ENCODE data around the gene ROBO1. TPM values are rescaled to one million over a fixed set of nuclear protein-coding genes. Genes with fewer than 3 reads are reported as not detected.
A peak's percentile ranks its signal among the peaks of the same experiment; 100 is the strongest.

Gene ROBO1
- total and polyA plus RNA-seq, 2 of the 8 experiments (the other 6 are each of a cell fraction or from before 2014, with no cell fraction given): 51.4 to 91.0 TPM

- DNase-seq (ENCODE audit: low read depth in 1 of 2, low spot score in 2 of 2): peak in 1 of 2 experiments; percentile 19
- Histone ChIP-seq H3K9ac (replicated peaks in 1 of 4; ENCODE audit: extremely low read depth in 1 of 4, low read depth in 3 of 4, low read length in 3 of 4) (no peak overlapping the region), H3K4me3 (ENCODE audit: extremely low read depth in 1 of 4, insufficient read depth in 2 of 4, low read depth in 3 of 4, low read length in 4 of 4) (no peak overlapping the region), H3K27ac (ENCODE audit: low read depth, low read length) (no peak overlapping the region), H2BK12ac (ENCODE audit: low read depth, low read length) (no peak overlapping the region; the same call in 1 of the 2 replicates), H3K79me1 (ENCODE audit: low read depth, low read length) (no peaks in the 10 kb centered on the region), H3K27me3 (replicated peaks in 1 of 4; ENCODE audit: control insufficient read depth in 3 of 4, extremely low read depth in 1 of 4, insufficient read depth in 3 of 4, low read length in 3 of 4) (no peaks in the 10 kb centered on the region), H3K14ac (ENCODE audit: insufficient read length) (no peak overlapping the region), H3K18ac (ENCODE audit: extremely low read depth, low read length) (no peak overlapping the region), H3K9me3 (ENCODE audit: insufficient read depth in 2 of 2, low read depth in 1 of 2, low read length in 1 of 2) (peaks cover 2 to 7% of the 10 kb centered on the region in 2 experiments; a peak in 2 of 4 replicates), H3K79me2 (ENCODE audit: control insufficient read depth in 1 of 2, insufficient read depth in 2 of 2, low read length in 2 of 2) (no peaks in the 10 kb centered on the region), H4K8ac (ENCODE audit: extremely low read depth, insufficient read depth, low read length) (no peak overlapping the region), H3K23ac (ENCODE audit: insufficient read length) (no peak overlapping the region), H3K4ac (replicated peaks; ENCODE audit: insufficient read length, low read depth, low read length) (no peak overlapping the region), H3K36me3 (ENCODE audit: control insufficient read depth in 2 of 4, insufficient read depth in 4 of 4, low read length in 3 of 4) (no peaks in the 10 kb centered on the region), H3K23me2 (ENCODE audit: low read depth, low read length) (no peaks in the 10 kb centered on the region; the same call in 1 of the 2 replicates), H2BK5ac (ENCODE audit: low read depth, low read length) (no peak overlapping the region; the same call in 1 of the 2 replicates), H4K5ac (ENCODE audit: insufficient read length, low read depth, low read length) (no peak overlapping the region), H2AK5ac (ENCODE audit: low read depth, low read length) (no peak overlapping the region), H3K4me2 (ENCODE audit: insufficient read depth in 1 of 2, low read depth in 2 of 2, low read length in 2 of 2) (no peak overlapping the region), H3K4me1 (replicated peaks in 1 of 4; ENCODE audit: control insufficient read depth in 3 of 4, insufficient read depth in 4 of 4, low read length in 3 of 4) (no peaks in the 10 kb centered on the region), H2BK120ac (replicated peaks; ENCODE audit: low read depth, low read length) (no peak overlapping the region), H2BK20ac (ENCODE audit: low read length) (no peak overlapping the region), H3K56ac (replicated peaks; ENCODE audit: insufficient read length, low read depth, low read length) (no peak overlapping the region), H2BK15ac (ENCODE audit: low read length) (no peak overlapping the region), H2AFZ (ENCODE audit: low read length) (no peak overlapping the region), H4K20me1 (replicated peaks in 1 of 2; ENCODE audit: control insufficient read depth in 1 of 2, insufficient read depth in 2 of 2, low read length in 2 of 2) (no peaks in the 10 kb centered on the region), H4K91ac (replicated peaks; ENCODE audit: insufficient read length, low read length) (no peak overlapping the region)
- no peak for TF ChIP-seq SAP30 (IDR thresholded peaks at IDR 0.05; ENCODE audit: insufficient read depth, insufficient replicate concordance, low read length)
- peak; percentile 62 for TF ChIP-seq TEAD4 (IDR thresholded peaks at IDR 0.05; ENCODE audit: low read depth, low read length)
- ChIA-PET POLR2A (ENCODE audit: partially characterized antibody) (no interaction called here), CTCF (ENCODE audit: partially characterized antibody) (no interaction called here)
- no peak for FAIRE-seq
- WGBS, 2 experiments (ENCODE audit: extremely low coverage in 1 of 2, insufficient coverage in 1 of 2, insufficient read length in 1 of 2, insufficient replicate concordance in 2 of 2, low coverage in 1 of 2, low lambda C conversion rate in 2 of 2, missing lambda C conversion rate in 1 of 2): 81% methylated on average over 6 of the region's 6 CpGs; no CpG with 5 or more reads in 1 of the 2 experiments
Observed at GRCh38 chr3:79618883-79619282, 148.9 kb downstream of the ROBO1 start.
